ENCODE data around the gene MARCOL.
"Not testable (repeated sequence)": the region's sequence is repeated elsewhere in the genome, so short reads cannot be mapped to it uniquely, and the experiment has no call there.

MARCOL gene

DNA sequence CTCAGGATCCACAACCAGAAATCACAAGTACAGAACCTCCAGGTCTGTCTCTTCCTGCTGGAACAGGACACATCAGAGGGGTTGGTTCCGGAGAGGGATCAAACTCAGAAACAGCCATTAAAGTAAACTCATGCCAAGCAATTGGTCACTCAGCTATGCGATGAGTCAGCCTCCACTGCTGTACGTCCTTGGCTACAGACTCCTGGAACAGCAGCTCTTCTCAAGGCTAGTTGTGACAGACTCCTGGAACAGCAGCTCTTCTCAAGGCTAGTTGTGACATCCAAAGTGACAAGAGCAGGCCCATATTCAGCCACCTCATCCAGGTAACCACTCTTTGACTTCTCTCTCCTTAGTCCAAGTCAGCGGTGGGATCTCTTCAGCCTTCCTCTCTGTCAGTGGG is 30.2 kb downstream of the MARCOL start, which contains the start of gene SPINK13:
Gene SPINK13, plus strand, starts transcription at position 229 of the 400 bp plus-strand sequence. CDS start 1,279 bp downstream, outside the sequence.
- no peak for DNase-seq

DNA sequence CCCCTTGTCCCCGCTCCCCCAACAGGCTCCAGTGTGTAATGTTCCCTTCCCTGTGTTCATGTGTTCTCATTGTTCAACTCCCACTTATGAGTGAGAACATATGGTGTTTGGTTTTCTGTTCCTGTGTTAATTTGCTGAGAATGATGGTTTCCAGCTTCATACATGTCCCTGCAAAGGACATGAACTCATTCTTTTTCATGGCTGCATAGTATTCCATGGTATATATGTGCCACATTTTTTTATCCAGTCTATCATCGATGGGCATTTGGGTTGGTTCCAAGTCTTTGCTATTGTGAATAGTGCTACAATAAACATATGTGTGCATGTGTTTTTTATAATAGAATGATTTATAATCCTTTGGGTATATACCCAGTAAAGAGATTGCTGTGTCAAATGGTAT is 36.8 kb downstream of the MARCOL start:
- not testable (repeated sequence) for DNase-seq

DNA sequence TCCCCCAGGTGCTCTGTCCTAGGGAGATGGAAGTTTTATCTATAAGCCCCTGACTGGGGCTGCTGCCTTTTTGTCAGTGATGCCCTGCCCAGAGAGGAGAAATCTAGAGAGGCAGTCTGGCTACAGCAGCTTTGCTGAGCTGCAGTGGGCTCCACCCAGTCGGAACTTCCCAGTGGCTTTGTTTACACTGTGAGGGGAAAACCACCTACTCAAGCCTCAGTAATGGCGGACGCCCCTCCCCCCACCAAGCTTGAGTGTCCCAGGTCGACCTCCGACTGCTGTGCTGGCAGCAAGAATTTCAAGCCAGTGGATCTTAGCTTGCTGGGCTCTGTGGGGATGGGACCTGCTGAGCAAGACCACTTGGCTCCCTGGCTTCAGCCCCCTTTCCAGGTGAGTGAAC is 42.6 kb downstream of the MARCOL start:
- not testable (repeated sequence) for DNase-seq

DNA sequence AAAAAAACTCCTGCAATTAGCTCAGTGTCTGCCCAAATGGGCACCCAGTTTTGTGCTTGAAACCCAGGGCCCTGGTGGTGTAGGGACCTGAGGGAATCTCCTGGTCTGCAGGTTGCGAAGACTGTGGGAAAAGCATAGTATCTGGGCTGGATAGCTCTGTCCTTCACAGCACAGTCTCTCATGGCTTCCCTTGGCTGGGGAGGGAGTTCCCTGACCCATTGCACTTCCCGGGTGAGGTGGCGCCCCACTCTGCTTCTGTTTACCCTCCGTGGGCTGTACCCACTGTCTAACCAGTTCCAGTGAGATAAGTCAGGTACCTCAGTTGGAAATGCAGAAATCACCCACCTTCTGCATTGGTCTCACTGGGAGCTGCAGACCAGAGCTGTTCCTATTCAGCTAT is 43.0 kb downstream of the MARCOL start:
- not testable (repeated sequence) for DNase-seq

DNA sequence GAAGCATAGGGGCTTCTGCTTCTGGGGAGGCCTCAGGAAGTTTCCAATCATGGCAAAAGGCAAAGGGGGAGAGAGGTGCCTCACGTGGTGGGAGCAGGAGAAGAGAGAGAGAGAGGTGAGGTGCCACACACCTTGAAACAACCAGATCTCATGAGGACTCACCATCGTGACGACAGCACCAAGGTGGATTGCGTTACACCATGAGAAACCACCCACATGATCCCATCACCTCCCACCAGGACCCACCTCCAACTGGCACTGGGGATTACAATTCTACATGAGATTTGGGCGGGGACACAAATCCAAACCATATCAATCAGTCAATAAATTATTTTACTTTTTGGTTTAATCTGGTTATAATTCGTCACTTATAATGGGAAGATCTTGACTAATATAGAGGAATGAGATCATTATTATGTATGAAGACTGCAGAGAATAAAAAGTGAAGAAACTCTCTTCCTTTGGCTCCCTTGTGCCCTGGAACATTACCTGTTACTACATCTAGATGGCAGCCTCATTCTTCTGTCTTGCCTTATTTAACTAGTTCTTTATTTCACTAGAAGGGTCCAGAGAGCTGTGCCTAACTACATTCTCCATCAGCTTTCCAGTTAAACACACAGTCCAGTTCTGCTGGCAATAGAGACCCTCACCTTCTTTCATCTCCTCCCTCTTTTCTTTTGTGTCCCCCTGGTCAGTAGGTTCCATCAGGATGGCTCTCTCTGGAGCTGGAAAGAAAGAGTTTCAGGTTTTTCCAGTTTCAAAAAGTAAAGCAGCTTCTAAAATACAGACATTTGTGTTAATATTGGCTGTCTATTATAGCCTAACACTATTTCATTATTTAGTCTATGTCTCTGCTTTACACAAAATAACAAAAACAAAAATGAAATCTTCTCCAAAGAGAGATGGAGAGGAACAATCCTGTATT is 52.2 kb downstream of the MARCOL start:
- no peak for DNase-seq
